GM10266 (cell line): ENCODE measurements around the gene THBS3.
"Not testable (repeated sequence)": the region's sequence is repeated elsewhere in the genome, so short reads cannot be mapped to it uniquely, and the experiment has no call there.

ENCODE experiments used
- DNase-seq: peaks from one replicate; pipeline ENCODE4 v3.0.0; 2012; ENCODE audit errors: extremely low spot score
- CTCF ChIP-seq: IDR thresholded peaks from 2 replicates; pipeline ENCODE4 v1.5.1; 2012; ENCODE audit warnings: mild to moderate bottlenecking, low read depth; ENCODE audit not compliant: control insufficient read depth, insufficient read depth; ENCODE audit errors: missing control alignments

The THBS3 gene

DNA sequence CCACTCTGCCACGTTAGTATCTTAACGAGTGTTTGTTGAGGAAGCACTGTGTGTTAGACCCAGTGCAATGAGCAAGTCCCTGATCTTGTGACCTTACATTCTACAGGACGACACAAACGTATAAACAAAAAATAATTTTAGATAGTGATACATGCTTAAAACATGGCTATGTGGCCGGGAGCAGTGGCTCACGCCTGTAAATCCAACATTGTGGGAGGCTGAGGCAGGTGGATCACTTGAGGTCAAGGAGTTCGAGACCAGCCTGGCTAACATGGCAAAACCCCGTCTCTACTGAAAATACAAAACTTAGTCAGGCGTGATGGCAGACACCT, 20.4 kb upstream of the THBS3 start:
- TF ChIP-seq CTCF: no peak
- no peak for DNase-seq

DNA sequence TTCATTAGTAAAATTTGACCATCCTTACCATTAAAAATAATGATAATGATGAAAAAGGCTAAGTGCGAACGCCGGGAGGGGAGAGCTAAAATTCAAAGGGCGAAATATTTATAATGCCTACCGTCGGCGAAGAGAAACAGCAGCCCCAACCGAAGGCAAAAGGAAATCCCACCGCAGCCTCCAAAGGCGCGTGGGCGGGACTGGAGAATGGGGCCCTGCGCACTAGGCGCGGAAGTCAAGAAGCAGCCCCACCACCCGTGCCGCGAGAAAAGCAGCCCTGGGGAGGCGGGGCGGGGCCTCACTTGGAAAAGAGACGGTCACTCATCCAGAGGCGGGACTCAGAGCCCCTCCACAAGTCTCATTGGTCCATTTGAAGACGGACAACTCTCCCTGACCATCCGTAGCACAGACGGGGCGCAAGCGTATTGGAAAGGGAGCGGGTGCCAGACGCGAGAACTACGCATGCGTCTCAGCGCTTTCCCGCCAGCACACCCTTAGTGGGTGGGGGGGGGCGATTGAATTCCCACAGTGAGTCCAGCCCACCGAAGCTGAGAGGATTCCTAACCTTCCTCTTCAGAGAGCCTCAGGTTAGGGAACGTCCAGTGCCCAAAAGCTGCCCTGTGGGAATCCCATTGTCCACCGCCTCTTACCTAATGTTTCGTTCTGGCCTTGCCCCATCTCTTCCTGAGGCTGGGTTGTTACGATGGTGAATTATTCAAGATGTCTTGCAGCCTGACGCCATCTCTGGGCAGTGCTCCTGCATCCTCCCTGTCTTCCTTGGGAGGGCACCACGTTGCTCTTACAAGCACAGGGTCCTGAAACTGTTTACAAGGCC, 19.8 kb upstream of the THBS3 start:
- TF ChIP-seq CTCF: no peak

GRCh38 chr1:155226910-155227260, 19.2 kb upstream of the THBS3 start:
- DNase-seq: no peak
- no peak for TF ChIP-seq CTCF

More for the DNA sequence above, 19.8 kb upstream of the THBS3 start:
- DNase-seq: peak; percentile 97

- TF ChIP-seq CTCF: peak; percentile 77
- peak; percentile 68 for DNase-seq
Measured at GRCh38 chr1:155226188-155226909, 18.7 kb upstream of the THBS3 start.

DNA sequence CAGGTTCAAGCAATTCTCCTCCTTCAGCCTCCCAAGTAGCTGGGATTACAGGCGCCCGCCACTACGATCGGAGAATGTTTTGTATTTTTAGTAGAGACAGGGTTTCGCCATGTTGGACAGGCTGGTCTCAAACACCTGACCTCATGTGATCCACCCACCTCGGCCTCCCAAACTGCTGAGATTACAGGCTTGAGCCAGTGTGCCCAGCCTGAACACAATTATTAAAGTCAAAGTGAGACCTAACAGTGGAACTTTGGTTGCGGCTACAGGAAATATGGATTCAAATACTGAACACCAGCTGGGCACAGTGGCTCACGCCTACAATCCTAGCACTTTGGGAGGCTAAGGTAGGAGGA, 17.7 kb upstream of the THBS3 start:
- DNase-seq: not testable (repeated sequence)

DNA sequence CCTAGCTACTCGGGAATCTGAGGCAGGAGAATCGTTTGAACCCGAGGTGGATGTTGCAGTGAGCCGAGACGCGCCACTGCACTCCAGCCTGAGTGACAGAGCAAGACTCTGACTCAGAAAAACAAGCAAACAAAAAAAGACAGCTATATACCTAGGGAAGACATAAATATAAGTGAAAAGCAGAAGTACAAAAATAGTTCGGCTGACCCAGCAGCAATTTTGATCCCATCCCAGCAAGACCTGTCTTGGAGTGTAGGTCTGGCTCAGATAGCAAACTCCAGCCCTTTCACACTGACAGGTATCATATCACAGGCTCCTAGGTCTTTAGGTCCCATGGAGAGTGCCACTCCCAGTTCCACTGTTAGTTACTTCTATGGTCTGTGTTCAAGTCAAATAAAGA, 15.3 kb upstream of the THBS3 start:
- DNase-seq: no peak
- no peak for TF ChIP-seq CTCF

DNA sequence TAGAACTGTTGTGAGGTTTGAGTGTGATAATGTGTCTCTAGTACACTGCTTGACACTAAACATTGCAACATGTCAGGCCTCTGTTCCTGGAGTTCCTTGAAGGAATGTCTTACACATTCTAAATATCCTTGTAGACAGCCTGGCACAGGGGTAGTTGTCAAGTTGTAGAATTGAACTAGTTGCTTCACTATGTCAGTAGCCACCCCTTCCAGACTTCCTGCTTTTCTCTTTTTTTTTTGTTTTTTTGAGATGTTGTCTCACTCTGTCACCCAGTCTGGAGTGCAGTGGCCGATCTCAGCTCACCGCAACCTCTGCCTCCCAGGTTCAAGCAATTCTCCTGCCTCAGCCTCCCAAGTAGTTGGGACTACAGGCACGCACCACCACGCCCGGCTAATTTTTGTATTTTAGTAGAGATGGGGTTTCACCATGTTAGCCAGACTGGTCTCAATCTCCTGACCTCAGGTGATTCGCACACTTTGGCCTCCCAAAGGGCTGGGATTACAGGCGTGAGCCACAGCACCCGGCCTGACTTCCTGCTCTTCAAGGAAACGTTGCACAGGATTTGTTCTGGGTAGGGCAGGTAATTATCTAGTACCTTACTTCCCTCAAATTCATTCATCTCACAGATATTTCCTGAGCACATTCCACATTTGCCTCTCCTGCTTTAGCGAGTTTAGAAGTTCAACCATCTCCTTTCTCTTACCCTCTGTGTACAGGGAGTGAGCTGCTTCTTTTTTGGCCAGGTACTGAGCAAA, 12.7 kb upstream of the THBS3 start:
- DNase-seq: not testable (repeated sequence)

GRCh38 chr1:155219592-155220031, 11.9 kb upstream of the THBS3 start:
- TF ChIP-seq CTCF: no peak
- DNase-seq: no peak
